H1 (cell line): ENCODE data around the gene SVIL. TPM values are rescaled to one million over a fixed set of nuclear protein-coding genes. Genes with fewer than 3 reads are reported as not detected.

Source experiments
- CTCF ChIA-PET: fragments of 300-600 bp; sonication (Branson Sonifier 250); formaldehyde crosslinking; loops from one replicate; lab custom pipeline; 2021; ENCODE audit not compliant: partially characterized antibody; lab: Charles Lee
- POLR2A ChIA-PET: fragments of 300-600 bp; sonication (Branson Sonifier 250); formaldehyde crosslinking; loops from one replicate; lab custom pipeline; 2021; ENCODE audit warnings: inconsistent platforms; ENCODE audit not compliant: partially characterized antibody; lab: Charles Lee
- DNase-seq, 2 experiments: peaks; one replicate each; pipeline versions ENCODE4 v3.0.0 to v3.0.0-alpha.2; 2010 to 2022; ENCODE audit warnings: low spot score in 2 of 2, low read depth in 1 of 2, mixed read lengths in 1 of 2
- FAIRE-seq: peaks from 2 replicates; lab custom pipeline; 2011; peaks lifted over from hg19 to GRCh38; lab: Jason Lieb, UNC
- H2AFZ ChIP-seq: 2 replicates; pipeline ENCODE4 v1.8.1; 2012; ENCODE audit warnings: low read length, inconsistent platforms
- H2AK5ac ChIP-seq: 2 replicates; pipeline ENCODE4 v1.6.1; 2013; ENCODE audit warnings: low read depth, low read length
- H2BK120ac ChIP-seq: replicated peaks from 2 replicates; pipeline ENCODE3; 2013; ENCODE audit warnings: low read depth, low read length, inconsistent platforms
- H2BK12ac ChIP-seq: 2 replicates; pipeline ENCODE4 v1.6.1; 2013; ENCODE audit warnings: low read depth, low read length
- H2BK15ac ChIP-seq: 2 replicates; pipeline ENCODE4 v1.6.1; 2013; ENCODE audit warnings: low read length
- H2BK20ac ChIP-seq: 2 replicates; pipeline ENCODE4 v1.6.1; 2013; ENCODE audit warnings: low read length
- H2BK5ac ChIP-seq: 2 replicates; pipeline ENCODE4 v1.6.1; 2013; ENCODE audit warnings: low read depth, low read length
- H3K14ac ChIP-seq: 2 replicates; pipeline ENCODE4 v1.6.1; 2013; ENCODE audit warnings: inconsistent platforms; ENCODE audit not compliant: insufficient read length
- H3K18ac ChIP-seq: 2 replicates; pipeline ENCODE4 v1.6.1; 2013; ENCODE audit warnings: low read length; ENCODE audit errors: extremely low read depth
- H3K23ac ChIP-seq: 2 replicates; pipeline ENCODE4 v1.6.1; 2013; ENCODE audit warnings: inconsistent platforms; ENCODE audit not compliant: insufficient read length
- H3K23me2 ChIP-seq: 2 replicates; pipeline ENCODE4 v1.6.1; 2013; ENCODE audit warnings: low read depth, low read length
- H3K27ac ChIP-seq: 2 replicates; pipeline ENCODE4 v1.6.1; 2011; ENCODE audit warnings: low read depth, low read length, inconsistent platforms
- H3K27me3 ChIP-seq, 4 experiments: replicated peaks in 1 of 4; 1 replicate in 1 of 4; 2 replicates in 3 of 4; pipeline versions ENCODE4 v1.6.1 to v1.8.1; 2011 to 2013; ENCODE audit warnings: low read length in 3 of 4, mild to moderate bottlenecking in 3 of 4, inconsistent platforms in 2 of 4, mixed read lengths in 2 of 4, moderate library complexity in 1 of 4; ENCODE audit not compliant: control insufficient read depth in 3 of 4, insufficient read depth in 3 of 4; ENCODE audit errors: extremely low read depth in 1 of 4
- H3K36me3 ChIP-seq, 4 experiments: 2 replicates each; pipeline versions ENCODE4 v1.6.1 to v1.8.1; 2011 to 2013; ENCODE audit warnings: mild to moderate bottlenecking in 4 of 4, low read length in 3 of 4, moderate library complexity in 2 of 4, control low read depth in 1 of 4, inconsistent platforms in 1 of 4; ENCODE audit not compliant: insufficient read depth in 4 of 4, control insufficient read depth in 2 of 4
- H3K4ac ChIP-seq: replicated peaks from 2 replicates; pipeline ENCODE3; 2013; ENCODE audit warnings: low read length, low read depth, mixed read lengths, inconsistent platforms; ENCODE audit not compliant: insufficient read length
- H3K4me1 ChIP-seq, 4 experiments: replicated peaks in 1 of 4; 1 replicate in 1 of 4; 2 replicates in 3 of 4; pipeline versions ENCODE4 v1.6.1 to v1.8.1; 2011 to 2013; ENCODE audit warnings: low read length in 3 of 4, inconsistent platforms in 2 of 4, mixed read lengths in 1 of 4; ENCODE audit not compliant: insufficient read depth in 4 of 4, control insufficient read depth in 3 of 4
- H3K4me2 ChIP-seq, 2 experiments: 2 replicates each; pipeline versions ENCODE4 v1.6.1 to v1.8.1; 2011 to 2013; ENCODE audit warnings: low read depth in 2 of 2, low read length in 2 of 2, control low read depth in 1 of 2, inconsistent platforms in 1 of 2, mild to moderate bottlenecking in 1 of 2; ENCODE audit not compliant: insufficient read depth in 1 of 2
- H3K4me3 ChIP-seq, 4 experiments: fragments of 200-600, 300-600 bp in 1 of 4; sonication (generic), shearing (Covaris generic), sonication (Bioruptor Twin) in 1 of 4; 2 replicates each; pipeline versions ENCODE4 v1.5.1 to v1.8.1; 2011 to 2016; ENCODE audit warnings: low read length in 4 of 4, low read depth in 3 of 4, control low read depth in 2 of 4, inconsistent platforms in 2 of 4, mild to moderate bottlenecking in 2 of 4, mixed read lengths in 1 of 4, moderate library complexity in 1 of 4; ENCODE audit not compliant: insufficient read depth in 2 of 4; ENCODE audit errors: extremely low read depth in 1 of 4
- H3K56ac ChIP-seq: replicated peaks from 2 replicates; pipeline ENCODE3; 2013; ENCODE audit warnings: low read depth, mild to moderate bottlenecking, mixed read lengths, low read length, inconsistent platforms; ENCODE audit not compliant: insufficient read length
- H3K79me1 ChIP-seq: 2 replicates; pipeline ENCODE4 v1.6.1; 2013; ENCODE audit warnings: low read depth, low read length, control low read depth
- H3K79me2 ChIP-seq, 2 experiments: 2 replicates each; pipeline versions ENCODE4 v1.6.1 to v1.8.1; 2012 to 2013; ENCODE audit warnings: low read length in 2 of 2, mild to moderate bottlenecking in 2 of 2, inconsistent platforms in 1 of 2; ENCODE audit not compliant: insufficient read depth in 2 of 2, control insufficient read depth in 1 of 2
- H3K9ac ChIP-seq, 4 experiments: replicated peaks in 1 of 4; 1 replicate in 1 of 4; 2 replicates in 3 of 4; pipeline versions ENCODE4 v1.6.1 to v1.8.1; 2011 to 2013; ENCODE audit warnings: low read depth in 3 of 4, low read length in 3 of 4, control low read depth in 2 of 4, mild to moderate bottlenecking in 2 of 4, moderate library complexity in 2 of 4, inconsistent platforms in 1 of 4; ENCODE audit errors: extremely low read depth in 1 of 4
- H3K9me3 ChIP-seq, 2 experiments: 2 replicates each; pipeline versions ENCODE4 v1.6.1 to v1.8.1; 2012 to 2013; ENCODE audit warnings: mild to moderate bottlenecking in 2 of 2, moderate library complexity in 2 of 2, control low read depth in 1 of 2, inconsistent platforms in 1 of 2, low read depth in 1 of 2, low read length in 1 of 2, mixed read lengths in 1 of 2; ENCODE audit not compliant: insufficient read depth in 2 of 2
- H4K20me1 ChIP-seq, 2 experiments: replicated peaks in 1 of 2; 2 replicates each; pipeline versions ENCODE3 to v1.8.1; 2011 to 2013; ENCODE audit warnings: inconsistent platforms in 2 of 2, low read length in 2 of 2, mild to moderate bottlenecking in 1 of 2; ENCODE audit not compliant: insufficient read depth in 2 of 2, control insufficient read depth in 1 of 2
- H4K5ac ChIP-seq: 2 replicates; pipeline ENCODE4 v1.6.1; 2013; ENCODE audit warnings: low read length, low read depth, mixed read lengths, inconsistent platforms; ENCODE audit not compliant: insufficient read length
- H4K8ac ChIP-seq: 2 replicates; pipeline ENCODE4 v1.8.0; 2013; ENCODE audit warnings: mild to moderate bottlenecking, moderate library complexity, low read length, inconsistent platforms; ENCODE audit not compliant: insufficient read depth; ENCODE audit errors: extremely low read depth
- H4K91ac ChIP-seq: replicated peaks from 2 replicates; pipeline ENCODE3; 2013; ENCODE audit warnings: low read length, mixed read lengths, inconsistent platforms; ENCODE audit not compliant: insufficient read length
- BCL11A ChIP-seq, 2 experiments: IDR thresholded peaks; one replicate each; pipeline ENCODE4 v1.6.1; 2011; ENCODE audit warnings: low read depth in 2 of 2, low read length in 2 of 2, mild to moderate bottlenecking in 2 of 2
- BRCA1 ChIP-seq: IDR thresholded peaks from 2 replicates; pipeline ENCODE4 v1.6.1; 2012; ENCODE audit warnings: low read depth, low read length, improper control_type of control experiment
- CBX5 ChIP-seq: fragments of 300-800, 300-1000 bp; sonication (generic); IDR thresholded peaks from 2 replicates; pipeline ENCODE4 v1.7.1; 2016; ENCODE audit warnings: antibody characterized with exemption, low read length, low read depth
- CHD2 ChIP-seq: IDR thresholded peaks from 2 replicates; pipeline ENCODE4 v1.6.1; 2012; ENCODE audit warnings: low read length, improper control_type of control experiment
- CTCF ChIP-seq, 3 experiments: IDR thresholded peaks; 1 replicate in 2 of 3; 2 replicates in 1 of 3; pipeline versions ENCODE4 v1.5.1 to v1.6.1; 2011; ENCODE audit warnings: low read length in 3 of 3, mild to moderate bottlenecking in 3 of 3, inconsistent platforms in 2 of 3, low read depth in 1 of 3, moderate library complexity in 1 of 3; ENCODE audit not compliant: insufficient read depth in 1 of 3; ENCODE audit errors: control extremely low read depth in 1 of 3
- GABPA ChIP-seq: IDR thresholded peaks from 2 replicates; pipeline ENCODE4 v1.6.1; 2011; ENCODE audit warnings: mild to moderate bottlenecking, low read length, moderate library complexity, borderline replicate concordance; ENCODE audit not compliant: insufficient read depth
- HDAC6 ChIP-seq: IDR thresholded peaks from one replicate; pipeline ENCODE4 v1.7.1; 2012; ENCODE audit warnings: low read depth, mild to moderate bottlenecking, inconsistent platforms, low read length, moderate library complexity
- POLR2A ChIP-seq, 2 experiments: IDR thresholded peaks; 1 replicate in 1 of 2; 2 replicates in 1 of 2; pipeline ENCODE4 v1.6.1; 2011; ENCODE audit warnings: low read depth in 2 of 2, low read length in 2 of 2, mild to moderate bottlenecking in 2 of 2; ENCODE audit errors: control extremely low read depth in 1 of 2
- SIX5 ChIP-seq: IDR thresholded peaks from 2 replicates; pipeline ENCODE4 v1.6.1; 2011; ENCODE audit warnings: mild to moderate bottlenecking, low read depth, low read length
- SUZ12 ChIP-seq: fragments of 200-600 bp; sonication (generic); IDR thresholded peaks from 2 replicates; pipeline ENCODE4 v1.6.1; 2012; ENCODE audit warnings: mild to moderate bottlenecking, inconsistent platforms, low read length, moderate library complexity, mixed read lengths
- WGBS, 2 experiments: shearing (Covaris generic) in 1 of 2; methylation state at CpG; one replicate each; pipeline versions ENCODE4 v1.1.6 to v1.1.7; 2013 to 2015; ENCODE audit warnings: low lambda C conversion rate in 2 of 2, mixed read lengths in 2 of 2, inconsistent platforms in 1 of 2, low coverage in 1 of 2, missing lambda C conversion rate in 1 of 2; ENCODE audit not compliant: insufficient replicate concordance in 2 of 2, insufficient coverage in 1 of 2, insufficient read length in 1 of 2; ENCODE audit errors: extremely low coverage in 1 of 2, missing lambda C conversion rate in 1 of 2; 5-methylcytosine and 5-hydroxymethylcytosine counted together
- polyA plus RNA-seq, 7 experiments: library from polyadenylated mRNA; depleted of rRNA in 3 of 7; stranded (reverse) in 5 of 7; unstranded in 2 of 7; fragments of >200 nt in 5 of 7; fragments of 200-250 nt in 2 of 7; gene quantifications; 1 replicate in 5 of 7; 2 replicates in 1 of 7; 4 replicates in 1 of 7; pipeline versions ENCODE4 v1.2.1 to v1.2.3, GENCODE V29; 2011 to 2013; ENCODE audit warnings: missing spikeins in 2 of 7, mixed read lengths in 2 of 7
- total RNA-seq: library from RNA; stranded (reverse); fragmentation: NEBNext Ultra II Directional; extraction: Animal tissue kit (Norgen Biotek cat#: 25700); gene quantifications from 2 replicates; pipeline ENCODE4 v1.2.1, GENCODE V29; 2021

The SVIL gene
- total and polyA plus RNA-seq, 2 of the 8 experiments (the other 6 are each of a cell fraction or from before 2014, with no cell fraction given) = 4.7 to 15.4 TPM

GRCh38 chr10:29499993-29500537 is 134.7 kb downstream of the SVIL start:
- no peaks in the 10 kb centered on the region for H3K9me3 ChIP-seq
- no peak overlapping the region for H2AK5ac ChIP-seq
- H3K14ac ChIP-seq = no peak overlapping the region
- no peak overlapping the region for H4K5ac ChIP-seq
- H2BK20ac ChIP-seq = no peak overlapping the region
- no peak overlapping the region for H3K23ac ChIP-seq
- H3K18ac ChIP-seq = no peak overlapping the region
- H4K20me1 ChIP-seq = no peaks in the 10 kb centered on the region
- no peak overlapping the region for H3K27ac ChIP-seq
- no peak overlapping the region for H4K8ac ChIP-seq
- H3K79me2 ChIP-seq = no peaks in the 10 kb centered on the region
- H3K23me2 ChIP-seq = no peaks in the 10 kb centered on the region
- DNase-seq (no peak), FAIRE-seq (no peak)
- ChIA-PET CTCF (interaction anchor here (0.7 kb wide), 1 partner anchor 18 kb away, joined by 5 read pairs; no protein-coding TSS in a partner anchor), POLR2A (no interaction called here)
- no peak overlapping the region for H2BK15ac ChIP-seq
- no peaks in the 10 kb centered on the region for H3K79me1 ChIP-seq
- H3K4me2 ChIP-seq = no peak overlapping the region
- H3K36me3 ChIP-seq = no peaks in the 10 kb centered on the region; a peak in 1 of 8 replicates
- H3K4me1 ChIP-seq = peaks cover 0 to 3% (median 0%) of the 10 kb centered on the region in 4 experiments; a peak in 2 of 7 replicates
- H2BK5ac ChIP-seq = no peak overlapping the region
- no peak overlapping the region for H3K4me3 ChIP-seq
- H3K27me3 ChIP-seq = no peaks in the 10 kb centered on the region
- WGBS, 2 experiments = 91% methylated on average over 10 of the region's 13 CpGs; no CpG with 5 or more reads in 1 of the 2 experiments
- H2AFZ ChIP-seq = no peak overlapping the region
- no peak overlapping the region for H2BK120ac ChIP-seq
- H4K91ac ChIP-seq = no peak overlapping the region
- no peak overlapping the region for H3K4ac ChIP-seq
- no peak overlapping the region for H3K56ac ChIP-seq
- no peak overlapping the region for H3K9ac ChIP-seq
- TF ChIP-seq BCL11A (IDR thresholded peaks at IDR 0.05; ENCODE audit: low read depth in 2 of 2, low read length in 2 of 2) = no peak
- TF ChIP-seq GABPA = no peak
- no peak for TF ChIP-seq CTCF (IDR thresholded peaks at IDR 0.05; ENCODE audit: control extremely low read depth in 1 of 3, insufficient read depth in 1 of 3, low read depth in 1 of 3, low read length in 3 of 3)
- TF ChIP-seq BRCA1 = no peak
- no peak for TF ChIP-seq CBX5
- TF ChIP-seq POLR2A (IDR thresholded peaks at IDR 0.05; ENCODE audit: control extremely low read depth in 1 of 2, low read depth in 2 of 2, low read length in 2 of 2) = no peak
- TF ChIP-seq HDAC6 = no peak
- TF ChIP-seq SUZ12 = no peak
- no peak for TF ChIP-seq SIX5
- TF ChIP-seq CHD2 = no peak
- H2BK12ac ChIP-seq = no peak overlapping the region
